Activated B cell treated with CpG ODN at 0.5 μM for 24 hours (primary cell): ENCODE results near the gene KCNK5. TPM values are rescaled to one million over a fixed set of nuclear protein-coding genes. Genes with fewer than 3 reads are reported as not detected.

Experiments
- ATAC-seq: fragments of 200-7000 bp; cut with Tn5 transposase; one replicate; pipeline ENCODE4 v1.10.0; 2021; ENCODE audit warnings: low read depth, mild to moderate bottlenecking, moderate library complexity
- CTCF ChIA-PET: fragments of 350-600 bp; sonication (Branson Sonifier 250); formaldehyde crosslinking; loops from one replicate; lab custom pipeline; 2021; ENCODE audit warnings: antibody characterized with exemption; lab: Charles Lee
- POLR2A ChIA-PET: fragments of 350-600 bp; sonication (Branson Sonifier 250); formaldehyde crosslinking; loops from one replicate; lab custom pipeline; 2021; ENCODE audit warnings: antibody characterized with exemption; lab: Charles Lee
- DNase-seq: peaks from one replicate; pipeline ENCODE4 v3.0.0; 2022
- H3K27ac Mint-ChIP-seq: one replicate; pipeline ENCODE4 v1.8.0; 2020; ENCODE audit warnings: mixed read lengths
- H3K27me3 Mint-ChIP-seq: one replicate; pipeline ENCODE4 v1.8.0; 2021; ENCODE audit warnings: mixed read lengths
- H3K36me3 Mint-ChIP-seq: one replicate; pipeline ENCODE4 v1.8.0; 2021; ENCODE audit warnings: low read depth, mixed read lengths
- H3K4me1 Mint-ChIP-seq: one replicate; pipeline ENCODE4 v1.8.0; 2021; ENCODE audit warnings: mixed read lengths
- H3K4me3 Mint-ChIP-seq: one replicate; pipeline ENCODE4 v1.8.0; 2020; ENCODE audit warnings: mild to moderate bottlenecking, mixed read lengths
- H3K9me3 Mint-ChIP-seq: one replicate; pipeline ENCODE4 v1.8.0; 2020; ENCODE audit warnings: mixed read lengths
- intact Hi-C: fragments of 100-400 bp; cut with micrococcal nuclease; formaldehyde crosslinking; loops from one replicate; pipeline ENCODE4 v1.15.1; 2024
- total RNA-seq: library from RNA; stranded (reverse); gene quantifications from 2 replicates; pipeline ENCODE4 v1.2.3, GENCODE V29; 2022
- TF ChIP-seq, protein P1 (sequence below): fragments of 200-600 bp; IDR thresholded peaks from one replicate; pipeline ENCODE4 v1.8.0; 2022; ENCODE audit warnings: antibody characterized with exemption, mild to moderate bottlenecking

The KCNK5 gene
- total RNA-seq, 1 donor from 2014 or later, result not detected

GRCh38 chr6:39184906-39185580, 44.2 kb downstream of the KCNK5 start:
- H3K4me3 Mint-ChIP-seq, result no peak overlapping the region
- POLR2A ChIA-PET, result no interaction called here
- H3K4me1 Mint-ChIP-seq, result no peaks in the 10 kb centered on the region
- H3K36me3 Mint-ChIP-seq, result no peaks in the 10 kb centered on the region
- H3K27ac Mint-ChIP-seq, result no peak overlapping the region
- H3K9me3 Mint-ChIP-seq, result no peaks in the 10 kb centered on the region
- peaks cover 21% of the 10 kb centered on the region for H3K27me3 Mint-ChIP-seq
- CTCF ChIA-PET, result no interaction called here
- no peak for ATAC-seq
- intact Hi-C loops, result no loop called here
- DNase-seq, result no peak
- TF ChIP-seq, protein P1, sequence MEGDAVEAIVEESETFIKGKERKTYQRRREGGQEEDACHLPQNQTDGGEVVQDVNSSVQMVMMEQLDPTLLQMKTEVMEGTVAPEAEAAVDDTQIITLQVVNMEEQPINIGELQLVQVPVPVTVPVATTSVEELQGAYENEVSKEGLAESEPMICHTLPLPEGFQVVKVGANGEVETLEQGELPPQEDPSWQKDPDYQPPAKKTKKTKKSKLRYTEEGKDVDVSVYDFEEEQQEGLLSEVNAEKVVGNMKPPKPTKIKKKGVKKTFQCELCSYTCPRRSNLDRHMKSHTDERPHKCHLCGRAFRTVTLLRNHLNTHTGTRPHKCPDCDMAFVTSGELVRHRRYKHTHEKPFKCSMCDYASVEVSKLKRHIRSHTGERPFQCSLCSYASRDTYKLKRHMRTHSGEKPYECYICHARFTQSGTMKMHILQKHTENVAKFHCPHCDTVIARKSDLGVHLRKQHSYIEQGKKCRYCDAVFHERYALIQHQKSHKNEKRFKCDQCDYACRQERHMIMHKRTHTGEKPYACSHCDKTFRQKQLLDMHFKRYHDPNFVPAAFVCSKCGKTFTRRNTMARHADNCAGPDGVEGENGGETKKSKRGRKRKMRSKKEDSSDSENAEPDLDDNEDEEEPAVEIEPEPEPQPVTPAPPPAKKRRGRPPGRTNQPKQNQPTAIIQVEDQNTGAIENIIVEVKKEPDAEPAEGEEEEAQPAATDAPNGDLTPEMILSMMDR, result no peak

DNA sequence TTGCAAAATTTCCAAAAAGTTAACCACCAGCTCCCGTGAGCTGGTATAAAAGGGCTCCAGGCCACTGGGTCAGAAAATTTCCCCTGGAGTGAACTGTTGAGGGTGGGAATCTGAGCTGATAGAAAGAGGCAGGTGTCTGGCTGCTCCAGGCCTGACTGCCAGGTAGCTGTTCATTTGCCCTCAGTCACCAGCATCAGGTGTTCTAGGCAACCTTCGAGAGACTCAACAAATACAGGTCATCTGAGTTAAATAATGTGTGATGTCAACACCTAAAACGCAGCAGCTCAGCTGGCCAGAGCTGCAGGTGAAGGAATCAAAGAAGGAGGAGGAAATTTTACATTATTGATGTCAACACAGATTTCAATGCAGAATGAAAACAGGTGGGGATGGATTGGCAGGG, 46.7 kb downstream of the KCNK5 start:
- H3K4me1 Mint-ChIP-seq, result no peaks in the 10 kb centered on the region
- intact Hi-C loops, result no loop called here
- POLR2A ChIA-PET, result no interaction called here
- no peak overlapping the region for H3K4me3 Mint-ChIP-seq
- ATAC-seq, result no peak
- TF ChIP-seq, protein P1, result no peak
- H3K27me3 Mint-ChIP-seq, result peaks cover 11% of the 10 kb centered on the region
- CTCF ChIA-PET, result interaction anchor here (1.2 kb wide), 1 partner anchor 16 kb away, joined by 4 read pairs; no protein-coding TSS in a partner anchor
- DNase-seq, result no peak
- peaks cover 4% of the 10 kb centered on the region for H3K9me3 Mint-ChIP-seq
- H3K27ac Mint-ChIP-seq, result no peak overlapping the region
- H3K36me3 Mint-ChIP-seq, result no peaks in the 10 kb centered on the region

- DNase-seq, result no peak
- no peak for ATAC-seq
- H3K27me3 Mint-ChIP-seq, result peaks cover 11% of the 10 kb centered on the region
- no peak overlapping the region for H3K4me3 Mint-ChIP-seq
- TF ChIP-seq, protein P1, result no peak
- H3K4me1 Mint-ChIP-seq, result no peaks in the 10 kb centered on the region
- H3K36me3 Mint-ChIP-seq, result no peaks in the 10 kb centered on the region
- H3K27ac Mint-ChIP-seq, result no peak overlapping the region
- ChIA-PET POLR2A (no interaction called here), CTCF (no interaction called here)
- H3K9me3 Mint-ChIP-seq, result peaks cover 10% of the 10 kb centered on the region
- intact Hi-C loops, result no loop called here
Measured at GRCh38 chr6:39181826-39182225, 47.4 kb downstream of the KCNK5 start.

DNA sequence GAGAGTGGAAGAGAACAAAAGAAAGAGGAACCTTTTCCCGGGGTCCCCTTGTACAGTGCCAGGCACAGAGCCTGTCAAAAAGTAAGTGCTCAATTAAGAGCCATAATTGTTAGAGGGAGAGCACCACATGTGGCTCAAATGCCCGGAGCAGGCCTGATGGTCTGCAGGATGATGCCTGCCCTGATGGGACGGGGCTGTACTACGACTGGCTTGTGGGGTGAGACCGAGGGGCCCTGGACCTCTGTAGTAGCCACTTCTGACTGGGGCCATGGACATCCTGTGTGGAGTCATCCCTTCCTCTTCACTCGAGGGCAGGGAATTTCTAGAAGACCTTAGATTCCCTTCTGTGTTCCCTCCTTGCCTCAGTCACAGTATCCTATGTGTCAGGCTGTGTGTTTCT, 47.9 kb downstream of the KCNK5 start:
- Mint-ChIP-seq H3K9me3 (peaks cover 12% of the 10 kb centered on the region), H3K27ac (no peak overlapping the region), H3K4me3 (no peak overlapping the region), H3K27me3 (peaks cover 11% of the 10 kb centered on the region), H3K4me1 (no peaks in the 10 kb centered on the region), H3K36me3 (no peaks in the 10 kb centered on the region)
- ATAC-seq (no peak), DNase-seq (no peak)
- TF ChIP-seq, protein P1, result no peak
- CTCF ChIA-PET, result no interaction called here
- POLR2A ChIA-PET, result no interaction called here
- intact Hi-C loops, result no loop called here

- H3K27me3 Mint-ChIP-seq, result peaks cover 4% of the 10 kb centered on the region
- no peaks in the 10 kb centered on the region for H3K4me1 Mint-ChIP-seq
- POLR2A ChIA-PET, result interaction anchor here (1.0 kb wide), 1 partner anchor 124 kb away, joined by 3 read pairs; no protein-coding TSS in a partner anchor
- CTCF ChIA-PET, result no interaction called here
- no peak overlapping the region for H3K4me3 Mint-ChIP-seq
- TF ChIP-seq, protein P1, result no peak
- ATAC-seq, result no peak
- H3K9me3 Mint-ChIP-seq, result peaks cover 12% of the 10 kb centered on the region
- no peaks in the 10 kb centered on the region for H3K36me3 Mint-ChIP-seq
- H3K27ac Mint-ChIP-seq, result no peak overlapping the region
- intact Hi-C loops, result no loop called here
- no peak for DNase-seq
Measured at GRCh38 chr6:39178804-39179203, 50.5 kb downstream of the KCNK5 start.
